Limb (tissue), 2 donors: ENCODE results near the gene ROR2.

Experiments
- DNase-seq, 2 donors: peaks; one replicate each; pipeline ENCODE4 v3.0.0-alpha.2; 2016; ENCODE audit errors: extremely low spot score in 2 of 2

Gene ROR2

GRCh38 chr9:91683269-91683668 is 266.8 kb downstream of the ROR2 start:
- no peak for DNase-seq

GRCh38 chr9:91682806-91683205 is 267.2 kb downstream of the ROR2 start:
- no peak for DNase-seq

- DNase-seq, result peak; percentile 67 to 87
Observed at GRCh38 chr9:91681461-91682305, 268.3 kb downstream of the ROR2 start.

- no peak for DNase-seq
Observed at GRCh38 chr9:91680998-91681397, 269.0 kb downstream of the ROR2 start.

- DNase-seq, result no peak
Observed at GRCh38 chr9:91680106-91680505, 269.9 kb downstream of the ROR2 start.

GRCh38 chr9:91678807-91679580 is 271.0 kb downstream of the ROR2 start:
- DNase-seq, result no peak

DNA sequence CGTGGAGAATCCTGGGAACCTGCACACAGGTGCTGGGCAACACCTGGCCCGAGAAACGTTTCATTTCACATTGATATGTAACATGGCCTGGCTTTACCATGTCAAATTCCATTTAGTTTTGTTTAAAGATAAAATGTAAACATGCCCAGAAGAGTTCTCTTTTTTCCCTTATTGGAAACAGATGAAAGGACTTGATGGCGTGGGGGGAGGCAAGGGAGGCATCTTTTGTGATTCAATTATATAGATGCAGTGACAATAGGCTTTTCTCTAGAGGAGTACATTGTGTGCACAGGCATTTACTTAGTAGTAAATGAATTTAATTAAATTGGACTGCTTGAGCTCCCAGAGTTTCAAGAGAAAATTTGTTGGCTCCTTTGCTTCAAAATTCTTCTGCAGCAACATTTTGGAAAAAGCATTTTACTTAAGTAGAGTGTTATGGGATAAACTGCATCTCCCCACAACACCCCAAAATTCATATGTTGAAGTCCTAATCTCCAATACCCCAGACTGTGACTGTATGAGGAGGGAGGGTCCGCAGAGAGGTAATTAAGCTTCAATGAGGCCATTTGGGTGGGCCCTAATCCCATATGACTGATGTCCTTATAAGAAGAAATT is 272.1 kb downstream of the ROR2 start:
- DNase-seq, result no peak

- no peak for DNase-seq
Observed at GRCh38 chr9:91677331-91677730, 272.7 kb downstream of the ROR2 start.

- DNase-seq, result no peak
Observed at GRCh38 chr9:91676046-91676445, 274.0 kb downstream of the ROR2 start.

DNA sequence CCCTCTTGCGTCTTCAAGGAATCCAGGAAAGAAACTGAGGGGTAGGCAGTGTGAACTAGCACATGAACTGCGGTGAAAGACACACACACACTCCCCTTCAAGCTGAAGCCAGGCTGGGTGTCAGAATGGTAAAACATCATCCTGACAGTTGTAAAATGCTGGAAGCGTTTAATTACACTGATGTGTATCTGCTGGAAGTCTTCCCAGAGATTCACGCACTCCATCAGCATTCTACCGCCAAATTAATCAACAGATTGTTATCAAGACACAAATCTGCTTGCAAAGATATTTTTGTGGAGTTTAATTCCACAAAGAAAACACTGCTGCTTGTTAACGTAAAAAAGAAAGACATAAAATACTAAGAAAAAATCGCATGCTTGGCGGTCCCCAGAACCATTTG is 285.4 kb downstream of the ROR2 start:
- no peak for DNase-seq

GRCh38 chr9:91663858-91664257 is 286.2 kb downstream of the ROR2 start:
- DNase-seq, result no peak

DNA sequence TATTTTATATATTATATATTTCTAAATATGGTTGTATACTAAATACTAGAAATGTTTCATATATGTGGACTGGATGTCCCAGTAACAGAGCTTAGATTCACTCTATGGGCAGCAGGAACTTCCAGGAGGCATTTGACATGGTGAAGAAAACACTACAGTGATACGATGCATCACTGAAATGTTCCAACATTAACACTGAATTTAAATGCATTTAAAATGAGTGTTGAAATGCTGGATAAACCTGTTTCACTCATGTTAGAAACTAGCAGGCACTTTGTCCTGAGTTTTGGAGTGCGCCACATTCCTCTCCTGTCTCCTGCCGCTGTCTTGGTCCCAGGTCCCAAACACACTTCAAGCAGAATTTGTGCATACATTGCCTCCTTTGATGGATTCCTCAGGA is 288.6 kb downstream of the ROR2 start:
- no peak for DNase-seq

GRCh38 chr9:91660521-91660920 is 289.5 kb downstream of the ROR2 start:
- no peak for DNase-seq

GRCh38 chr9:91659529-91660495 is 290.2 kb downstream of the ROR2 start:
- DNase-seq, result no peak

DNA sequence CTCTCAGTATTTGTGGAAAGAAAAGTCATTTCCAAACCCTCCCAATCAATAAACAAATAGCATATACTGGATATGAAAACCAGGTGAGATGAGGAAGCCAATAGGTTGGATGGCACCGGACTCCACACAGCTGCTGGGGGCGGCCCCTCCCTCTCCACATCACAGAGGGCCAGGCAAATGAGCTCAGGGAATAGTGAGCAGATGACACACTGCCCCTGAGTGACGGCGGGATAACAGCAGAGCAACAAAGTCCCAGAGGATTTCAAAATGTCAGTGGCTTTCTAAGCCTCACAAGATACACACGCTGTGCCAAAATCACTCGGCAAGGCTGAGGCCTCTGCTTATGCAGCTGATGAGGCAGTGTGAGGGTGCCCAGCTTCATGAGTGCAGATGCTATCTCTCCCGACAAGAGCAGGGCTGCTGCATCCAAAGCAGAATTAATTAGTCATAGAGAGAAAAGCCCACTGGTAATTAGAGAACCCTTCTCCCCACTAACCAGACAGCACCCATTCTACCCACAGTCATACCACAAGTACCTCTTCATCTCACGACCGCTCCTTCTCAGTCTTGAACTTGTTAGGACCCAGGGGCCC is 291.4 kb downstream of the ROR2 start:
- no peak for DNase-seq

DNA sequence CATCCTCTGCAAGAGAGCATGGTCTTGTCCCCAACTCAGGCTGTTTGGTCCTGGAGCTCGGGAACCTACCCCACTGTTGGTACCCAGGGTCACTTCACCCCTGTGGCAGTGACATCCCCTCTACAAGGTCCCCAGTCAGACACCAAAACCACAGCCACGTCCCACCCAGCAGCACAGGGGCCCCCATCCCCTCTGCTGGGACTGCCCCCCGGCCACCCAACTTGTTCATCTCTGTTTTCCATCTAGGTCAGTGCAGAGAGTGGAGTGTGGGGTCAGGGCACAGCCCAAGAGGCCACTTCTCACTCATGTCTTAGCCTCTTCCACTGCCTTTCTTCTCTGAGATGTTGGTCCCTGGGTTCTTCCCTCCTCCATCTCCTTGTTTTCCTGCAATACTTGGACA is 292.5 kb downstream of the ROR2 start:
- DNase-seq, result no peak

GRCh38 chr9:91655658-91656057 is 294.4 kb downstream of the ROR2 start:
- no peak for DNase-seq

DNA sequence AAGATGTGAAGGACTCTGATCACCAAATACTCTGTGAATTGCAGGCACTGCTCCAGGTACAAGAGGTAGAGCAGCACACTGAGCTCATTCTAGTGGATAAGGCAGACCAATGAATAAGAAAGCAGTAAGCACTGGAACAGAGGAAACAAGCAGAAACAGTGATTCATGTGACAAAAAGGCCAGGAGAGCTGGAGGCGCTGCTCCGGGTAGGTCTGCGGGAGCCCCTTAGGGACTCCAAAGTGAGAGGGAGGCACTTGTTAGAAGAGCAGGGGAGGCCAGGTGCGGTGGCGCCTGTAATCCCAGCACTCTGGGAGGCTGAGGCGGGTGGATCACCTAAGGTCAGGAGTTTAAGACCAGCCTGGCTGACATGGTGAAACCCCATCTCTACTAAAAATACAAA is 294.8 kb downstream of the ROR2 start:
- DNase-seq, result no peak

DNA sequence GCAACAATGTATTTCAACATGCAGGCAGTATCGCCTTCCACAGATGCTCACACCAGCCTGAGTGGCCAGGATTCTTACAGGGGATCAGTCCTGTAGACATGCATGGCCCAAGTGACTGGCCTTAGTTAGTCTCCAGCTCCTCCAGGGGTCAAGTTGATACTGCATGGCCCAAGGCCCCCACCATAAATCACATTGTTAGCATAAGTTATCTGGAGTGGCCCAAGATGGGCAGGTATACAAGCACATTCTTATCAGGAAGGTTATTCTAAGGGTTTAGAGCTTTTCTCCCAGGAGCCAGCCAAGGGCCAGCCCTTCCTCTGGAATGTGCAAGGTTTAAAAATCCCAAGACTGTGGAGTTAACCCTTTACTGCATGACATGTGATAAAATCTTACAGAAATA is 295.5 kb downstream of the ROR2 start:
- DNase-seq, result no peak

GRCh38 chr9:91647371-91647770 is 302.7 kb downstream of the ROR2 start:
- DNase-seq, result no peak

- no peak for DNase-seq
Observed at GRCh38 chr9:91646702-91647101, 303.3 kb downstream of the ROR2 start.
